GM23338 (cell line): ENCODE measurements around the gene ZDHHC3. TPM values are rescaled to one million over a fixed set of nuclear protein-coding genes. Genes with fewer than 3 reads are reported as not detected.

Experiments
- ATAC-seq: fragments of 200-7000 bp; cut with Tn5 transposase; 3 replicates; pipeline ENCODE4 v1.9.1; 2020
- DNase-seq: peaks from one replicate; pipeline ENCODE4 v3.0.0-alpha.2; 2015; ENCODE audit warnings: low spot score
- H2AFZ ChIP-seq: fragments of 200-600 bp; sonication (generic); 2 replicates; pipeline ENCODE4 v1.8.0; 2016; ENCODE audit warnings: antibody characterized with exemption, mild to moderate bottlenecking, moderate library complexity
- H3F3A ChIP-seq: fragments of 200-600 bp; sonication (generic); replicated peaks from 2 replicates; pipeline ENCODE4 v1.8.0; 2017; ENCODE audit warnings: antibody characterized with exemption, mixed run types, low read depth
- H3K27ac ChIP-seq: fragments of 200-600 bp; sonication (generic); 2 replicates; pipeline ENCODE4 v1.6.1; 2016; ENCODE audit warnings: low read depth
- H3K27me3 ChIP-seq: fragments of 200-600 bp; sonication (generic); 2 replicates; pipeline ENCODE4 v1.8.0; 2016; ENCODE audit warnings: mild to moderate bottlenecking, mixed run types, moderate library complexity; ENCODE audit not compliant: insufficient read depth
- H3K36me3 ChIP-seq: fragments of 200-600 bp; sonication (generic); 2 replicates; pipeline ENCODE4 v1.8.0; 2016; ENCODE audit warnings: mild to moderate bottlenecking; ENCODE audit not compliant: insufficient read depth
- H3K4me1 ChIP-seq: fragments of 200-600 bp; sonication (generic); 2 replicates; pipeline ENCODE4 v1.8.0; 2016; ENCODE audit warnings: mild to moderate bottlenecking, moderate library complexity; ENCODE audit not compliant: insufficient read depth
- H3K4me2 ChIP-seq: fragments of 200-600 bp; sonication (generic); 2 replicates; pipeline ENCODE4 v1.7.1; 2017; ENCODE audit warnings: mixed run types
- H3K4me3 ChIP-seq: fragments of 200-600 bp; sonication (generic); 2 replicates; pipeline ENCODE4 v1.6.1; 2016; ENCODE audit warnings: mixed run types
- H3K79me2 ChIP-seq: fragments of 200-600 bp; sonication (generic); replicated peaks from 2 replicates; pipeline ENCODE4 v1.8.0; 2017; ENCODE audit warnings: mild to moderate bottlenecking; ENCODE audit not compliant: insufficient read depth
- H3K9me2 ChIP-seq: fragments of 200-600 bp; sonication (generic); 2 replicates; pipeline ENCODE4 v1.8.0; 2017; ENCODE audit not compliant: insufficient read depth
- H4K20me1 ChIP-seq: fragments of 200-600 bp; sonication (generic); replicated peaks from 2 replicates; pipeline ENCODE4 v1.8.0; 2017; ENCODE audit warnings: mild to moderate bottlenecking; ENCODE audit not compliant: insufficient read depth
- H3K27ac Mint-ChIP-seq: 2 replicates; pipeline ENCODE4 v1.8.0; 2020; ENCODE audit warnings: inconsistent platforms, mild to moderate bottlenecking, moderate library complexity, mixed read lengths
- H3K27me3 Mint-ChIP-seq: 3 replicates; pipeline ENCODE4 v1.8.0; 2022; ENCODE audit warnings: low read depth, mild to moderate bottlenecking, moderate library complexity, mixed read lengths, inconsistent platforms; ENCODE audit not compliant: insufficient read depth, poor library complexity
- H3K36me3 Mint-ChIP-seq: 3 replicates; pipeline ENCODE4 v1.8.0; 2021; ENCODE audit warnings: low read depth, mild to moderate bottlenecking, inconsistent platforms, moderate library complexity, mixed read lengths
- H3K4me1 Mint-ChIP-seq: 3 replicates; pipeline ENCODE4 v1.8.0; 2020; ENCODE audit warnings: mild to moderate bottlenecking, inconsistent platforms, mixed read lengths
- H3K4me3 Mint-ChIP-seq: 3 replicates; pipeline ENCODE4 v1.8.0; 2021; ENCODE audit warnings: moderate library complexity, mild to moderate bottlenecking, inconsistent platforms, mixed read lengths
- H3K9me3 Mint-ChIP-seq: 3 replicates; pipeline ENCODE4 v1.8.0; 2020; ENCODE audit warnings: moderate library complexity, mild to moderate bottlenecking, inconsistent platforms, mixed read lengths
- CREB1 ChIP-seq: fragments of 250-450 bp; sonication (Bioruptor Pico); IDR thresholded peaks from 2 replicates; pipeline ENCODE4 v1.5.0; 2020; ENCODE audit warnings: low read depth, mild to moderate bottlenecking, moderate library complexity
- CTCF ChIP-seq, 2 experiments: fragments of 200-600 bp in 1 of 2; sonication (generic) in 1 of 2; conservative IDR thresholded peaks; 2 replicates each; pipeline versions ENCODE4 v1.5.1 to v1.6.1; 2016 to 2017; ENCODE audit warnings: antibody characterized with exemption in 2 of 2, low read depth in 2 of 2, mild to moderate bottlenecking in 2 of 2, moderate library complexity in 1 of 2
- ETS1 ChIP-seq: IDR thresholded peaks from 2 replicates; pipeline ENCODE4 v1.6.1; 2016; ENCODE audit warnings: antibody characterized with exemption
- EZH2 ChIP-seq: fragments of 200-600 bp; sonication (generic); IDR thresholded peaks from one replicate; pipeline ENCODE4 v1.8.0; 2017; ENCODE audit warnings: antibody characterized with exemption, mild to moderate bottlenecking, low read depth; ENCODE audit not compliant: unreplicated experiment
- EZH2phosphoT487 ChIP-seq: fragments of 200-600 bp; sonication (generic); IDR thresholded peaks from one replicate; pipeline ENCODE4 v1.8.1; 2018; ENCODE audit warnings: antibody characterized with exemption; ENCODE audit not compliant: unreplicated experiment
- JUNB ChIP-seq: IDR thresholded peaks from one replicate; pipeline ENCODE4 v1.6.1; 2016; ENCODE audit warnings: antibody characterized with exemption; ENCODE audit not compliant: unreplicated experiment
- NANOG ChIP-seq: IDR thresholded peaks from 2 replicates; pipeline ENCODE4 v1.6.1; 2016; ENCODE audit warnings: antibody characterized with exemption, borderline replicate concordance
- POLR2AphosphoS5 ChIP-seq: IDR thresholded peaks from 2 replicates; pipeline ENCODE4 v1.6.1; 2016; ENCODE audit warnings: antibody characterized with exemption, low read depth
- REST ChIP-seq: IDR thresholded peaks from one replicate; pipeline ENCODE4 v1.6.1; 2018; ENCODE audit warnings: antibody characterized with exemption; ENCODE audit not compliant: unreplicated experiment
- STAT1 ChIP-seq: IDR thresholded peaks from one replicate; pipeline ENCODE4 v1.6.1; 2016; ENCODE audit warnings: antibody characterized with exemption; ENCODE audit not compliant: unreplicated experiment
- ZNF114 ChIP-seq: fragments of 250-450 bp; sonication (Bioruptor Pico); IDR thresholded peaks from 2 replicates; pipeline ENCODE4 v1.5.0; 2020; ENCODE audit warnings: mild to moderate bottlenecking, moderate library complexity
- ZNF331 ChIP-seq: fragments of 250-450 bp; sonication (Bioruptor Pico); IDR thresholded peaks from 2 replicates; pipeline ENCODE4 v1.5.0; 2020; ENCODE audit warnings: low read depth, mild to moderate bottlenecking, moderate library complexity
- ZNF462 ChIP-seq: fragments of 250-450 bp; sonication (Bioruptor Pico); IDR thresholded peaks from 2 replicates; pipeline ENCODE4 v1.5.0; 2020; ENCODE audit warnings: mild to moderate bottlenecking, moderate library complexity
- polyA plus RNA-seq: library from polyadenylated mRNA; unstranded; fragments of >200 nt; fragmentation: Nextera tagmentation; extraction: Ambion mirVana; gene quantifications from 2 replicates; pipeline ENCODE4 v1.2.1, GENCODE V29; 2016
- total RNA-seq: library from RNA; depleted of rRNA; stranded (reverse); fragments of >200 nt; shearing (Covaris generic); gene quantifications from 2 replicates; pipeline ENCODE4 v1.2.3, GENCODE V29; 2014

Gene ZDHHC3
- total and polyA plus RNA-seq, 2 experiments from 2014 or later = 28.9 to 84.2 TPM

DNA sequence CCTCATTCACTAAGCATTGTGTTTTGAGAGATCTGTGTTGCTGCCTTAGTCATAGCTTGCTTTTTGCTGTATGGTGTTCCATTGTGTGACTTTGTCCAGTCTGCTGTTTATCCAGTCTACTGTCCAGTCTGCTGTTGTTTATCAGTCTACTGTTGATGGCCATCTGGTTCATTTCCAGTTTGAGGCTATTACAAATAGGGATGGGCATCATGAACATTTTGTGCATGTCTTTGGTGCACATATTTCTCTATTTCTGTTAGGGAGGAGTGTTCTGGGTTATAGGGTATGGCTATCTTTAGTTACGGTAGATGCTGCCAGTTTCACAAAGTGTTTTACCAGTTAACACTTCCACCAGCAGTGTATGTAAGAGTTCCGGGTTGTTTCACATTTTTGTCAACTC is 27.9 kb upstream of the ZDHHC3 start:
- Histone ChIP-seq H3K4me2 (no peak overlapping the region), H3K27me3 (no peaks in the 10 kb centered on the region), H3K36me3 (peaks cover 50% of the 10 kb centered on the region), H3K4me3 (no peak overlapping the region), H2AFZ (no peak overlapping the region), H3F3A (no peaks in the 10 kb centered on the region), H4K20me1 (peaks cover 5% of the 10 kb centered on the region), H3K27ac (no peak overlapping the region), H3K79me2 (no peaks in the 10 kb centered on the region; the same call in 1 of the 2 replicates), H3K9me2 (no peaks in the 10 kb centered on the region), H3K4me1 (no peaks in the 10 kb centered on the region)
- no peak for DNase-seq
- H3K27me3 Mint-ChIP-seq = no peaks in the 10 kb centered on the region
- peaks cover 10% of the 10 kb centered on the region for H3K9me3 Mint-ChIP-seq
- no peaks in the 10 kb centered on the region for H3K4me1 Mint-ChIP-seq
- H3K4me3 Mint-ChIP-seq = no peak overlapping the region
- no peak for TF ChIP-seq EZH2phosphoT487
- no peak for TF ChIP-seq POLR2AphosphoS5
- no peak for TF ChIP-seq ETS1
- TF ChIP-seq ZNF331 (CRISPR knock-in tag) = no peak
- TF ChIP-seq EZH2 = no peak
- TF ChIP-seq ZNF114 (CRISPR knock-in tag) = no peak
- TF ChIP-seq CREB1 (CRISPR knock-in tag) = no peak
- no peak for TF ChIP-seq JUNB
- no peak for TF ChIP-seq ZNF462
- TF ChIP-seq STAT1 = no peak
- no peak for TF ChIP-seq CTCF (conservative IDR thresholded peaks at IDR 0.05; ENCODE audit: low read depth in 2 of 2)
- no peak for TF ChIP-seq NANOG
- no peak for TF ChIP-seq REST
- ATAC-seq = no peak
- no peak overlapping the region for H3K27ac Mint-ChIP-seq
- peaks cover 83% of the 10 kb centered on the region for H3K36me3 Mint-ChIP-seq
